A549 (cell line): ENCODE measurements around the gene RAB13. TPM values are rescaled to one million over a fixed set of nuclear protein-coding genes. Genes with fewer than 3 reads are reported as not detected.

ENCODE experiments used
- ATAC-seq, 2 experiments: fragments of 200-7000 bp in 1 of 2; fragments of >200 bp in 1 of 2; cut with Nextera tagmentation in 1 of 2; cut with Tn5 transposase in 1 of 2; 3 replicates each; pipeline versions ENCODE4 v1.8.0 to v1.9.1; 2018 to 2020; ENCODE audit warnings: mild to moderate bottlenecking in 1 of 2, moderate library complexity in 1 of 2
- CTCF ChIA-PET: fragments of 300-600 bp; sonication (Branson Sonifier 250); formaldehyde crosslinking; extraction: SDS; loops from one replicate; lab custom pipeline; 2021; ENCODE audit warnings: antibody characterized with exemption, inconsistent platforms; lab: Yijun Ruan, JAX
- POLR2A ChIA-PET: fragments of 350-600 bp; formaldehyde crosslinking; extraction: SDS; loops from one replicate; lab custom pipeline; 2021; ENCODE audit warnings: antibody characterized with exemption, inconsistent platforms; lab: Yijun Ruan, JAX
- DNase-seq, 2 experiments: peaks; one replicate each; pipeline versions ENCODE4 v3.0.0 to v3.0.0-alpha.2; 2011 to 2016; ENCODE audit warnings: low read depth in 1 of 2, low spot score in 1 of 2
- FAIRE-seq: peaks from 2 replicates; lab custom pipeline; 2011; peaks lifted over from hg19 to GRCh38; lab: Jason Lieb, UNC
- H3K27ac ChIP-seq, 2 experiments: fragments of >200 bp; sonication (Bioruptor Twin); formaldehyde crosslinking; 3 replicates each; pipeline ENCODE4 v1.5.1; 2016 to 2017
- H3K4me1 ChIP-seq: fragments of >200 bp; sonication (Bioruptor Twin); formaldehyde crosslinking; 3 replicates; pipeline ENCODE4 v1.6.1; 2016
- H3K4me2 ChIP-seq: fragments of >200 bp; sonication (Bioruptor Twin); formaldehyde crosslinking; 3 replicates; pipeline ENCODE4 v1.6.1; 2016
- H3K4me3 ChIP-seq: fragments of >200 bp; sonication (Bioruptor Twin); formaldehyde crosslinking; 3 replicates; pipeline ENCODE4 v1.5.1; 2016
- H3K9me3 ChIP-seq: fragments of >200 bp; sonication (Bioruptor Twin); formaldehyde crosslinking; 3 replicates; pipeline ENCODE4 v1.6.1; 2016
- BHLHE40 ChIP-seq: IDR thresholded peaks from 2 replicates; pipeline ENCODE4 v1.6.1; 2012; ENCODE audit warnings: low read depth, low read length, inconsistent platforms
- CBX8 ChIP-seq: fragments of 200-600 bp; sonication (generic); IDR thresholded peaks from 2 replicates; pipeline ENCODE4 v1.6.1; 2016
- EHF ChIP-seq: fragments of 250-450 bp; sonication (Bioruptor Pico); IDR thresholded peaks from 2 replicates; pipeline ENCODE4 v1.5.0; 2020; ENCODE audit warnings: mild to moderate bottlenecking
- EHMT2 ChIP-seq: fragments of 200-600 bp; sonication (generic); IDR thresholded peaks from 2 replicates; pipeline ENCODE4 v1.6.1; 2016; ENCODE audit warnings: antibody characterized with exemption, low read depth, mild to moderate bottlenecking, moderate library complexity
- ESRRA ChIP-seq: fragments of 150-350 bp; IDR thresholded peaks from 2 replicates; pipeline ENCODE4 v1.6.1; 2014; ENCODE audit warnings: mild to moderate bottlenecking, low read length, borderline replicate concordance
- HDAC2 ChIP-seq: fragments of 200-600 bp; sonication (generic); IDR thresholded peaks from 2 replicates; pipeline ENCODE4 v1.6.1; 2016
- HEYL ChIP-seq: fragments of 250-450 bp; sonication (Bioruptor Pico); IDR thresholded peaks from 2 replicates; pipeline ENCODE4 v1.8.0; 2021; ENCODE audit warnings: mild to moderate bottlenecking, moderate library complexity
- HOXA7 ChIP-seq: fragments of 250-450 bp; sonication (Bioruptor Pico); IDR thresholded peaks from 2 replicates; pipeline ENCODE4 v1.5.0; 2020; ENCODE audit warnings: mild to moderate bottlenecking, moderate library complexity
- JUN ChIP-seq, 2 experiments: fragments of >200 bp; sonication (Bioruptor Twin); formaldehyde crosslinking; IDR thresholded peaks; 2 replicates in 1 of 2; 3 replicates in 1 of 2; pipeline ENCODE4 v1.6.1; 2016 to 2017
- KDM1A ChIP-seq: fragments of 200-600 bp; sonication (generic); IDR thresholded peaks from 2 replicates; pipeline ENCODE4 v1.6.1; 2016; ENCODE audit warnings: low read depth, mild to moderate bottlenecking
- MAFK ChIP-seq: fragments of 450-650 bp; IDR thresholded peaks from 2 replicates; pipeline ENCODE4 v1.6.1; 2014; ENCODE audit not compliant: partially characterized antibody
- NPAS2 ChIP-seq: fragments of 250-450 bp; sonication (Bioruptor Pico); IDR thresholded peaks from 2 replicates; pipeline ENCODE4 v1.8.0; 2022; ENCODE audit warnings: mild to moderate bottlenecking, moderate library complexity, borderline replicate concordance
- RAD21 ChIP-seq, 2 experiments: fragments of >200 bp in 1 of 2; sonication (Bioruptor Twin) in 1 of 2; formaldehyde crosslinking in 1 of 2; IDR thresholded peaks in 1 of 2; conservative IDR thresholded peaks in 1 of 2; 2 replicates in 1 of 2; 3 replicates in 1 of 2; pipeline ENCODE4 v1.6.1; 2012 to 2018; ENCODE audit warnings: inconsistent platforms in 1 of 2
- RFX5 ChIP-seq: fragments of 450-650 bp; IDR thresholded peaks from 2 replicates; pipeline ENCODE4 v1.7.1; 2014; ENCODE audit warnings: antibody characterized with exemption, mild to moderate bottlenecking, moderate library complexity
- RNF2 ChIP-seq: fragments of 200-600 bp; sonication (generic); IDR thresholded peaks from 2 replicates; pipeline ENCODE4 v1.6.1; 2016; ENCODE audit warnings: low read depth, mild to moderate bottlenecking, antibody characterized with exemption, moderate library complexity, borderline replicate concordance
- TP53 ChIP-seq: fragments of 250-450 bp; sonication (Bioruptor Pico); IDR thresholded peaks from 2 replicates; pipeline ENCODE4 v1.5.0; 2021; ENCODE audit warnings: mild to moderate bottlenecking, moderate library complexity
- ZFP36 ChIP-seq: fragments of 450-650 bp; IDR thresholded peaks from 2 replicates; pipeline ENCODE4 v1.6.1; 2014; ENCODE audit warnings: borderline replicate concordance; ENCODE audit not compliant: partially characterized antibody
- ZSCAN20 ChIP-seq: fragments of 250-450 bp; sonication (Bioruptor Pico); IDR thresholded peaks from 2 replicates; pipeline ENCODE4 v1.8.0; 2022; ENCODE audit warnings: mild to moderate bottlenecking, moderate library complexity
- WGBS: methylation state at CpG from one replicate; pipeline ENCODE4 v1.1.6; 2017; ENCODE audit errors: missing lambda C conversion rate; 5-methylcytosine and 5-hydroxymethylcytosine counted together
- polyA plus RNA-seq, 4 experiments: library from polyadenylated mRNA; depleted of rRNA in 3 of 4; stranded (reverse); fragments of >200 nt; fragmentation: RNase III in 1 of 4; extraction: RNeasy Plus Mini Kit Qiagen cat#74134 plus additional on column Dnase treatment in 1 of 4; gene quantifications; 2 replicates in 3 of 4; 3 replicates in 1 of 4; pipeline ENCODE4 v1.2.3, GENCODE V29; 2011 to 2017
- TF ChIP-seq, protein P1 (sequence below): fragments of >200 bp; sonication (Bioruptor Twin); formaldehyde crosslinking; IDR thresholded peaks from 3 replicates; pipeline ENCODE4 v1.5.1; 2016
- TF ChIP-seq, protein P2 (sequence below): IDR thresholded peaks from 2 replicates; pipeline ENCODE4 v1.6.1; 2012; ENCODE audit warnings: low read depth, borderline replicate concordance
- TF ChIP-seq, protein P3 (sequence below): fragments of >200 bp; sonication (Bioruptor Twin); formaldehyde crosslinking; IDR thresholded peaks from 3 replicates; pipeline ENCODE4 v1.6.1; 2016
- TF ChIP-seq, protein P4 (sequence below): fragments of 250-450 bp; sonication (Bioruptor Pico); IDR thresholded peaks from 2 replicates; pipeline ENCODE4 v1.5.0; 2021; ENCODE audit warnings: mild to moderate bottlenecking, moderate library complexity, borderline replicate concordance
- TF ChIP-seq, protein P5 (sequence below): fragments of >200 bp; sonication (Bioruptor Twin); formaldehyde crosslinking; IDR thresholded peaks from 2 replicates; pipeline ENCODE4 v1.6.1; 2016
- TF ChIP-seq, protein P6 (sequence below): fragments of 150-350 bp; IDR thresholded peaks from 2 replicates; pipeline ENCODE4 v1.6.1; 2014; ENCODE audit warnings: low read depth, mild to moderate bottlenecking, low read length
- TF ChIP-seq, protein P7 (sequence below): fragments of 450-650 bp; IDR thresholded peaks from 2 replicates; pipeline ENCODE4 v1.6.1; 2014; ENCODE audit warnings: antibody characterized with exemption

RAB13 gene
- polyA plus RNA-seq, 2 of the 4 experiments (the other 2 are of a cell fraction): 90.9 to 160 TPM

DNA sequence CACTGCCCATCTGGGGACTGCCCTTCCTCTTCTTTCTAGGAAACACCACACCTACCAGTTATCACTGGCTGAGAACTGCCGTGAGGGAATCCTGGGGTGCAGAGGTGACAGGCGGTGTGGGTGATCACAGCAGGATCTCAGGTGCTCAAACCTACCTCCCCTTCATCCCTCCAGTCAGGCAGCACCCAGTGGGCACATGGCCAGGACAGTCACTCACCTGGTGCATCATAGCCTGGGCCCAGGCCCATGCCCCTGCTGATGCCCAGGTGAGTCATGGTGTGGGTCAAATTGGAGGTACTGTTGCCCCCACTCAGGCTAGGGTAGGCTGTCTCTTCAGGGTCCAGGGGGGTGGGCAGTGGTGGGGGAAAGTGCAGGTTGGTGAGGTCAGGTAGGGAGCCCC lies 34.3 kb downstream of the RAB13 start:
- H3K4me2 ChIP-seq: no peak overlapping the region
- peaks cover 9% of the 10 kb centered on the region for H3K4me1 ChIP-seq
- POLR2A ChIA-PET: no interaction called here
- DNase-seq (no peak), FAIRE-seq (no peak), ATAC-seq (no peak)
- no peak overlapping the region for H3K27ac ChIP-seq
- no peaks in the 10 kb centered on the region for H3K9me3 ChIP-seq
- no peak overlapping the region for H3K4me3 ChIP-seq
- CTCF ChIA-PET: no interaction called here
- 94% methylated on average over 2 of the region's 2 CpGs for WGBS
- no peak for TF ChIP-seq MAFK
- TF ChIP-seq ESRRA: no peak
- no peak for TF ChIP-seq EHMT2
- no peak for TF ChIP-seq TP53
- TF ChIP-seq KDM1A: no peak
- TF ChIP-seq, protein P1, sequence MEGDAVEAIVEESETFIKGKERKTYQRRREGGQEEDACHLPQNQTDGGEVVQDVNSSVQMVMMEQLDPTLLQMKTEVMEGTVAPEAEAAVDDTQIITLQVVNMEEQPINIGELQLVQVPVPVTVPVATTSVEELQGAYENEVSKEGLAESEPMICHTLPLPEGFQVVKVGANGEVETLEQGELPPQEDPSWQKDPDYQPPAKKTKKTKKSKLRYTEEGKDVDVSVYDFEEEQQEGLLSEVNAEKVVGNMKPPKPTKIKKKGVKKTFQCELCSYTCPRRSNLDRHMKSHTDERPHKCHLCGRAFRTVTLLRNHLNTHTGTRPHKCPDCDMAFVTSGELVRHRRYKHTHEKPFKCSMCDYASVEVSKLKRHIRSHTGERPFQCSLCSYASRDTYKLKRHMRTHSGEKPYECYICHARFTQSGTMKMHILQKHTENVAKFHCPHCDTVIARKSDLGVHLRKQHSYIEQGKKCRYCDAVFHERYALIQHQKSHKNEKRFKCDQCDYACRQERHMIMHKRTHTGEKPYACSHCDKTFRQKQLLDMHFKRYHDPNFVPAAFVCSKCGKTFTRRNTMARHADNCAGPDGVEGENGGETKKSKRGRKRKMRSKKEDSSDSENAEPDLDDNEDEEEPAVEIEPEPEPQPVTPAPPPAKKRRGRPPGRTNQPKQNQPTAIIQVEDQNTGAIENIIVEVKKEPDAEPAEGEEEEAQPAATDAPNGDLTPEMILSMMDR: no peak
- TF ChIP-seq RNF2: no peak
- TF ChIP-seq HOXA7: no peak
- TF ChIP-seq, protein P2, sequence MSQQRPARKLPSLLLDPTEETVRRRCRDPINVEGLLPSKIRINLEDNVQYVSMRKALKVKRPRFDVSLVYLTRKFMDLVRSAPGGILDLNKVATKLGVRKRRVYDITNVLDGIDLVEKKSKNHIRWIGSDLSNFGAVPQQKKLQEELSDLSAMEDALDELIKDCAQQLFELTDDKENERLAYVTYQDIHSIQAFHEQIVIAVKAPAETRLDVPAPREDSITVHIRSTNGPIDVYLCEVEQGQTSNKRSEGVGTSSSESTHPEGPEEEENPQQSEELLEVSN: no peak

DNA sequence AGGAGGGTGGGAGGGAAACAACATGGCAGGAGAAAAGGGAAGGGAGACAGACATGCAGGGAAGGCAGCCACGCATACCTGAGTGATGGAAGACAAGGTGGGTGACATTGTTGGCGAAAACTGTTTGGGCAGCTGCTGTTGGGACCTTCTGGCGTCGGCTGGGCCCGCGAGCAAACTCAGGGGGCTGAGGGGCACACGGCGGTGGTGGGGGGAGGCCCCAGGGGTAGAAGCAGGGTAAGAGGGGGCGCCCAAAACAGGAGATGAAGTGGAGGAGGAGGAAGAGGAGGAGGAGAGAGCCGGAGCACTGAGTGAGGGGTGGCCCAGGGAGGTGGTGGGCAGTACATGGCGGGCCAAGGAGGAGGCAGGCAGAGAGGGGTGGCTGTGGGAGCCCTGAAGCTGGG lies 35.0 kb downstream of the RAB13 start:
- CTCF ChIA-PET: interaction anchor here (1.2 to 1.4 kb wide), 2 partner anchors 12 to 35 kb away, joined by 3 to 5 read pairs; partner anchors contain the start of genes RAB13 and SLC39A1
- H3K9me3 ChIP-seq: no peaks in the 10 kb centered on the region

DNA sequence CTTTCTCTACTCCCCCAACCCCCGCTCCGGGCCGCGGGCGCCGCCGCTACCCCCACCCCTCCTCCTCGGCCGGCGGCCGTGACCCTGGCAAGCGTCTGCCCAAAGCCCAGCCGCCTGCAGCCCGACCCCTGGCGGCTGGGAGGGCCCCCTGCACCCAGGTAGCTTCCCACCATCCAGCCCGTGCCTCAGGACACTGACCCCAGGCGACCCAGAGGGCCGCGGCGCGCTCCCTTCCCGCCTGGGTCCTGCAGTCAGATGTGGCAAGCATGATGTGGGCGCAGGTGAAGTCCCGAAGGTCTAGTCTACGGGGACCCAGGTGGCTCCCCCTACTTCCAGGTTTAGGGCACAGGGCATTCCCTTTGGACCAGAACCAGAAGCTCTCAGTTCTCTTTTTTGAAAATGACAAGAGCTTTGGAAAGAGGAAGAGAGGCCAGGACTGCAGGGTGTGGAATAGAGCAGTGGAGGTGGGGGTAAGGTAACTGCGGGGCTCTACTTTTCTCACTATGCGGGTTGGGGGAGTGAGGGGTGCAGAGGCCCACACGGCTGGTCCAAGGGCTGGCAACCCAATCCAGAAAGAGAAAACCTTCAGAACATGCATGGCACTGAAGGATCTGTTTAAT lies 39.4 kb downstream of the RAB13 start, which contains the start of gene DENND4B:
DENND4B (minus strand) TSS at position 97 of the 620 bp plus-strand sequence. CDS start 2,344 bp downstream, outside the sequence.
- no peaks in the 10 kb centered on the region for H3K9me3 ChIP-seq
- DNase-seq (peak; percentile 83 to 98), FAIRE-seq (no peak), ATAC-seq (peak; percentile 93 to 95)
- ChIA-PET POLR2A (interaction anchor here (0.5 to 2.0 kb wide), 15 partner anchors 10 to 1375 kb away, joined by 3 to 16 read pairs (median 3); partner anchors contain the start of genes CHTOP, CREB3L4, GATAD2B and INTS3), CTCF (interaction anchor here (0.7 to 5.8 kb wide), 45 partner anchors 9 to 385 kb away, joined by 3 to 75 read pairs (median 4); partner anchors contain the start of genes CREB3L4, CRTC2, JTB and RAB13)
- H3K4me1 ChIP-seq: peaks cover 16% of the 10 kb centered on the region
- 40% methylated on average over 7 of the region's 28 CpGs for WGBS
- peak within 1 kb of the TSS; percentile 98 to 99 for H3K27ac ChIP-seq
- peak within 1 kb of the TSS; percentile 89 for H3K4me2 ChIP-seq
- H3K4me3 ChIP-seq: peak within 1 kb of the TSS; percentile 99
- TF ChIP-seq, protein P3, sequence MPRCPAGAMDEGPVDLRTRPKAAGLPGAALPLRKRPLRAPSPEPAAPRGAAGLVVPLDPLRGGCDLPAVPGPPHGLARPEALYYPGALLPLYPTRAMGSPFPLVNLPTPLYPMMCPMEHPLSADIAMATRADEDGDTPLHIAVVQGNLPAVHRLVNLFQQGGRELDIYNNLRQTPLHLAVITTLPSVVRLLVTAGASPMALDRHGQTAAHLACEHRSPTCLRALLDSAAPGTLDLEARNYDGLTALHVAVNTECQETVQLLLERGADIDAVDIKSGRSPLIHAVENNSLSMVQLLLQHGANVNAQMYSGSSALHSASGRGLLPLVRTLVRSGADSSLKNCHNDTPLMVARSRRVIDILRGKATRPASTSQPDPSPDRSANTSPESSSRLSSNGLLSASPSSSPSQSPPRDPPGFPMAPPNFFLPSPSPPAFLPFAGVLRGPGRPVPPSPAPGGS: peak; percentile 74; the same call in 1 of the 3 replicates
- TF ChIP-seq ZFP36 (no peak), HEYL (CRISPR knock-in tag) (no peak), MAFK (no peak), EHF (CRISPR knock-in tag) (no peak), RAD21 (conservative IDR thresholded peaks at IDR 0.05 in 1 of 2, IDR thresholded peaks at IDR 0.05 in 1 of 2) (peak; percentile 35 to 52; a peak in 4 of 5 replicates)
- TF ChIP-seq, protein P4, sequence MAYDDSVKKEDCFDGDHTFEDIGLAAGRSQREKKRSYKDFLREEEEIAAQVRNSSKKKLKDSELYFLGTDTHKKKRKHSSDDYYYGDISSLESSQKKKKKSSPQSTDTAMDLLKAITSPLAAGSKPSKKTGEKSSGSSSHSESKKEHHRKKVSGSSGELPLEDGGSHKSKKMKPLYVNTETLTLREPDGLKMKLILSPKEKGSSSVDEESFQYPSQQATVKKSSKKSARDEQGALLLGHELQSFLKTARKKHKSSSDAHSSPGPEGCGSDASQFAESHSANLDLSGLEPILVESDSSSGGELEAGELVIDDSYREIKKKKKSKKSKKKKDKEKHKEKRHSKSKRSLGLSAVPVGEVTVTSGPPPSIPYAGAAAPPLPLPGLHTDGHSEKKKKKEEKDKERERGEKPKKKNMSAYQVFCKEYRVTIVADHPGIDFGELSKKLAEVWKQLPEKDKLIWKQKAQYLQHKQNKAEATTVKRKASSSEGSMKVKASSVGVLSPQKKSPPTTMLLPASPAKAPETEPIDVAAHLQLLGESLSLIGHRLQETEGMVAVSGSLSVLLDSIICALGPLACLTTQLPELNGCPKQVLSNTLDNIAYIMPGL: no peak

More for the DNA sequence above, 35.0 kb downstream of the RAB13 start:
- Histone ChIP-seq H3K4me1 (peaks cover 5% of the 10 kb centered on the region), H3K4me3 (no peak overlapping the region), H3K4me2 (no peak overlapping the region), H3K27ac (no peak overlapping the region)
- POLR2A ChIA-PET: no interaction called here
- no peak for ATAC-seq
- WGBS: 87% methylated on average over 7 of the region's 11 CpGs
- DNase-seq: no peak
- no peak for FAIRE-seq
- TF ChIP-seq ZSCAN20 (CRISPR knock-in tag) (no peak), JUN (IDR thresholded peaks at IDR 0.05) (no peak), BHLHE40 (no peak), NPAS2 (CRISPR knock-in tag) (no peak), CBX8 (no peak), RAD21 (conservative IDR thresholded peaks at IDR 0.05 in 1 of 2, IDR thresholded peaks at IDR 0.05 in 1 of 2) (no peak), RFX5 (no peak), HDAC2 (no peak)
- TF ChIP-seq, protein P5, sequence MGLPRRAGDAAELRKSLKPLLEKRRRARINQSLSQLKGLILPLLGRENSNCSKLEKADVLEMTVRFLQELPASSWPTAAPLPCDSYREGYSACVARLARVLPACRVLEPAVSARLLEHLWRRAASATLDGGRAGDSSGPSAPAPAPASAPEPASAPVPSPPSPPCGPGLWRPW: no peak
- TF ChIP-seq, protein P6, sequence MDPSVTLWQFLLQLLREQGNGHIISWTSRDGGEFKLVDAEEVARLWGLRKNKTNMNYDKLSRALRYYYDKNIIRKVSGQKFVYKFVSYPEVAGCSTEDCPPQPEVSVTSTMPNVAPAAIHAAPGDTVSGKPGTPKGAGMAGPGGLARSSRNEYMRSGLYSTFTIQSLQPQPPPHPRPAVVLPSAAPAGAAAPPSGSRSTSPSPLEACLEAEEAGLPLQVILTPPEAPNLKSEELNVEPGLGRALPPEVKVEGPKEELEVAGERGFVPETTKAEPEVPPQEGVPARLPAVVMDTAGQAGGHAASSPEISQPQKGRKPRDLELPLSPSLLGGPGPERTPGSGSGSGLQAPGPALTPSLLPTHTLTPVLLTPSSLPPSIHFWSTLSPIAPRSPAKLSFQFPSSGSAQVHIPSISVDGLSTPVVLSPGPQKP: no peak
- TF ChIP-seq, protein P7, sequence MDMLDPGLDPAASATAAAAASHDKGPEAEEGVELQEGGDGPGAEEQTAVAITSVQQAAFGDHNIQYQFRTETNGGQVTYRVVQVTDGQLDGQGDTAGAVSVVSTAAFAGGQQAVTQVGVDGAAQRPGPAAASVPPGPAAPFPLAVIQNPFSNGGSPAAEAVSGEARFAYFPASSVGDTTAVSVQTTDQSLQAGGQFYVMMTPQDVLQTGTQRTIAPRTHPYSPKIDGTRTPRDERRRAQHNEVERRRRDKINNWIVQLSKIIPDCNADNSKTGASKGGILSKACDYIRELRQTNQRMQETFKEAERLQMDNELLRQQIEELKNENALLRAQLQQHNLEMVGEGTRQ: no peak
